Measurements from ENCODE around the gene HMX3. TPM values are rescaled to one million over a fixed set of nuclear protein-coding genes. Genes with fewer than 3 reads are reported as not detected.

The HMX3 gene
- total and polyA plus RNA-seq, 2 of the 13 experiments (the other 11 are each of a cell fraction or from before 2014, with no cell fraction given), result not detected

- no peak for ATAC-seq
- Histone ChIP-seq H2AFZ (ENCODE audit: low read length) (no peak overlapping the region), H3K4me1 (ENCODE audit: insufficient read depth, low read length) (peaks cover 57% of the 10 kb centered on the region), H3K4me2 (ENCODE audit: low read depth, low read length) (no peak overlapping the region), H3K4me3 (replicated peaks in 1 of 3; ENCODE audit: insufficient read depth in 1 of 3, low read depth in 2 of 3, low read length in 3 of 3) (no peak overlapping the region), H3K36me3 (replicated peaks in 1 of 2; ENCODE audit: control insufficient read depth in 1 of 2, insufficient read depth in 2 of 2, low read length in 2 of 2) (no peaks in the 10 kb centered on the region), H3K9ac (ENCODE audit: insufficient read depth, low read depth, low read length) (no peak overlapping the region), H3K27me3 (ENCODE audit: control insufficient read depth in 1 of 2, insufficient read depth in 2 of 2, low read length in 2 of 2) (peaks cover 28 to 89% of the 10 kb centered on the region in 2 experiments), H3K9me3 (ENCODE audit: low read length) (no peaks in the 10 kb centered on the region), H3K27ac (ENCODE audit: extremely low read length, insufficient read depth, low read length) (no peak overlapping the region), H3K79me2 (ENCODE audit: insufficient read depth, low read length) (no peaks in the 10 kb centered on the region), H4K20me1 (ENCODE audit: insufficient read depth, low read length) (no peaks in the 10 kb centered on the region)
- POLR2A ChIA-PET, result no interaction called here
- CTCF ChIA-PET (ENCODE audit: low intra/inter-chr PET ratio, low total read pairs), result no interaction called here
- intact Hi-C loops (cut with micrococcal nuclease; ENCODE audit: unreplicated experiment) (no loop called here), in situ Hi-C loops (cut with HindIII; ENCODE audit: extremely low pct_ligation_motif_present, low pct_unique_long_range_greater_than_20kb) (no loop called here)
- no peak for DNase-seq (ENCODE audit: low spot score)
- TF ChIP-seq CBX2 (IDR thresholded peaks at IDR 0.05; ENCODE audit: low read depth, low read length), result peak; percentile 70; the same call in 1 of the 2 replicates
- no peak for TF ChIP-seq CBX2 (CRISPR knock-in tag; IDR thresholded peaks at IDR 0.05; ENCODE audit: low read depth)
- no peak for TF ChIP-seq ZNF18 (CRISPR knock-in tag; IDR thresholded peaks at IDR 0.05; ENCODE audit: insufficient replicate concordance)
- no TSS peak for BruUV-seq (replicated peaks)
- WGBS (ENCODE audit: low lambda C conversion rate), result 0% methylated on average over 5 of the region's 6 CpGs
- no peak for FAIRE-seq
These were observed 5.2 kb downstream of the HMX3 start for GRCh38 chr10:123140983-123141390.

GRCh38 chr10:123141791-123142700, 6.3 kb downstream of the HMX3 start:
- WGBS (ENCODE audit: low lambda C conversion rate), result 54% methylated on average over 23 of the region's 38 CpGs
- TF ChIP-seq HOXA7 (CRISPR knock-in tag; IDR thresholded peaks at IDR 0.05) (no peak), EZH2 (conservative IDR thresholded peaks at IDR 0.05; ENCODE audit: low read depth, low read length) (0 out of 2 replicates have a peak, but pooled peaks have one; percentile 21)
- DNase-seq (ENCODE audit: low spot score) (no peak), FAIRE-seq (no peak), ATAC-seq (no peak)
- Histone ChIP-seq H3K27me3 (ENCODE audit: control insufficient read depth in 1 of 2, insufficient read depth in 2 of 2, low read length in 2 of 2) (peaks cover 30 to 90% of the 10 kb centered on the region in 2 experiments), H3K4me2 (ENCODE audit: low read depth, low read length) (peak overlapping the region; percentile 33; the same call in 1 of the 2 replicates), H2AFZ (ENCODE audit: low read length) (no peak overlapping the region), H3K36me3 (replicated peaks in 1 of 2; ENCODE audit: control insufficient read depth in 1 of 2, insufficient read depth in 2 of 2, low read length in 2 of 2) (no peaks in the 10 kb centered on the region), H4K20me1 (ENCODE audit: insufficient read depth, low read length) (no peaks in the 10 kb centered on the region), H3K27ac (ENCODE audit: extremely low read length, insufficient read depth, low read length) (no peak overlapping the region), H3K79me2 (ENCODE audit: insufficient read depth, low read length) (no peaks in the 10 kb centered on the region), H3K4me3 (replicated peaks in 1 of 3; ENCODE audit: insufficient read depth in 1 of 3, low read depth in 2 of 3, low read length in 3 of 3) (peak overlapping the region in 1 of 3 experiments; percentile 1; a peak in 1 of 6 replicates), H3K9me3 (ENCODE audit: low read length) (no peaks in the 10 kb centered on the region), H3K4me1 (ENCODE audit: insufficient read depth, low read length) (peaks cover 56% of the 10 kb centered on the region), H3K9ac (ENCODE audit: insufficient read depth, low read depth, low read length) (no peak overlapping the region)
- in situ Hi-C loops (cut with HindIII; ENCODE audit: extremely low pct_ligation_motif_present, low pct_unique_long_range_greater_than_20kb) (no loop called here), intact Hi-C loops (cut with micrococcal nuclease; ENCODE audit: unreplicated experiment) (no loop called here)
- BruUV-seq (replicated peaks), result no TSS peak
- CTCF ChIA-PET (ENCODE audit: low intra/inter-chr PET ratio, low total read pairs), result no interaction called here
- POLR2A ChIA-PET, result no interaction called here
